Measurements from ENCODE around the gene CDC14B. TPM values are rescaled to one million over a fixed set of nuclear protein-coding genes. Genes with fewer than 3 reads are reported as not detected.

The CDC14B gene
- total RNA-seq, 1 experiment from 2014 or later: 57.1 TPM

GRCh38 chr9:96581786-96582185, 37.9 kb downstream of the CDC14B start (continued):
- TF ChIP-seq OVOL2 (CRISPR knock-in tag; IDR thresholded peaks at IDR 0.05; ENCODE audit: borderline replicate concordance) (no peak), ZNF317 (CRISPR knock-in tag; IDR thresholded peaks at IDR 0.05; ENCODE audit: borderline replicate concordance, low read depth) (no peak), MAX (CRISPR knock-in tag; IDR thresholded peaks at IDR 0.05) (no peak), MXD4 (CRISPR knock-in tag; IDR thresholded peaks at IDR 0.05; ENCODE audit: borderline replicate concordance) (no peak), TEAD1 (CRISPR knock-in tag; IDR thresholded peaks at IDR 0.05) (no peak), PRRX2 (CRISPR knock-in tag; IDR thresholded peaks at IDR 0.05) (no peak), EMX1 (CRISPR knock-in tag; IDR thresholded peaks at IDR 0.05) (no peak), RELA (CRISPR knock-in tag; IDR thresholded peaks at IDR 0.05; ENCODE audit: borderline replicate concordance) (no peak), PRDM15 (CRISPR knock-in tag; IDR thresholded peaks at IDR 0.05) (no peak), NR2C2 (CRISPR knock-in tag; IDR thresholded peaks at IDR 0.05) (no peak), ATF1 (CRISPR knock-in tag; IDR thresholded peaks at IDR 0.05) (no peak)

GRCh38 chr9:96581301-96581700, 38.3 kb downstream of the CDC14B start:
- Mint-ChIP-seq H3K27ac (peak overlapping the region; percentile 60; the same call in 1 of the 2 replicates), H3K36me3 (no peaks in the 10 kb centered on the region), H3K4me1 (peaks cover 47% of the 10 kb centered on the region), H3K9me3 (no peaks in the 10 kb centered on the region), H3K4me3 (no peak overlapping the region), H3K27me3 (ENCODE audit: low read depth) (no peaks in the 10 kb centered on the region)
- CTCF ChIA-PET: interaction anchor here (1.1 to 3.9 kb wide), 3 partner anchors 15 to 85 kb away, joined by 3 to 16 read pairs (median 4); no protein-coding TSS in a partner anchor
- TF ChIP-seq NR3C1 (CRISPR knock-in tag; conservative IDR thresholded peaks at IDR 0.05; ENCODE audit: low read depth) (no peak), HMGA2 (CRISPR knock-in tag; IDR thresholded peaks at IDR 0.05) (peak; percentile 92)
- DNase-seq (ENCODE audit: low spot score): no peak
- POLR2A ChIA-PET: no interaction called here
- no peak for ATAC-seq

- no peak for ATAC-seq
- no peak overlapping the region for H3K4me3 Mint-ChIP-seq
- H3K4me1 Mint-ChIP-seq: peaks cover 44% of the 10 kb centered on the region
- H3K9me3 Mint-ChIP-seq: no peaks in the 10 kb centered on the region
- no peak for TF ChIP-seq ZSCAN18 (CRISPR knock-in tag; IDR thresholded peaks at IDR 0.05)
- no peak for TF ChIP-seq PRRX2 (CRISPR knock-in tag; IDR thresholded peaks at IDR 0.05)
- no peak for TF ChIP-seq GTF2I (CRISPR knock-in tag; conservative IDR thresholded peaks at IDR 0.05)
- TF ChIP-seq ZNF423 (CRISPR knock-in tag; IDR thresholded peaks at IDR 0.05): no peak
- no peak for TF ChIP-seq CREB1 (CRISPR knock-in tag; IDR thresholded peaks at IDR 0.05)
- TF ChIP-seq CBFB (CRISPR knock-in tag; IDR thresholded peaks at IDR 0.05; ENCODE audit: low read depth): no peak
- no peak for TF ChIP-seq USF1 (CRISPR knock-in tag; IDR thresholded peaks at IDR 0.05)
- TF ChIP-seq ZNF671 (CRISPR knock-in tag; IDR thresholded peaks at IDR 0.05): no peak
- no peak for TF ChIP-seq STAT6 (CRISPR knock-in tag; conservative IDR thresholded peaks at IDR 0.05; ENCODE audit: low read depth)
- TF ChIP-seq FOXJ3 (CRISPR knock-in tag; IDR thresholded peaks at IDR 0.05; ENCODE audit: borderline replicate concordance): no peak
- no peaks in the 10 kb centered on the region for H3K27me3 Mint-ChIP-seq (ENCODE audit: low read depth)
- CTCF ChIA-PET: no interaction called here
- POLR2A ChIA-PET: no interaction called here
- H3K36me3 Mint-ChIP-seq: no peaks in the 10 kb centered on the region
- no peak for DNase-seq (ENCODE audit: low spot score)
- peak overlapping the region; percentile 23; the same call in 1 of the 2 replicates for H3K27ac Mint-ChIP-seq
These were observed 44.7 kb downstream of the CDC14B start for GRCh38 chr9:96574931-96575351.
